ENCODE measurements around the gene ZNF275.

The ZNF275 gene

GRCh38 chrX:153366119-153366518 is 32.2 kb downstream of the ZNF275 start:
- TF ChIP-seq CTCF (IDR thresholded peaks at IDR 0.05; ENCODE audit: insufficient read depth, low read length, poor library complexity, severe bottlenecking) (no peak), EZH2phosphoT487 (conservative IDR thresholded peaks at IDR 0.05; ENCODE audit: low read length) (no peak)
- H2AFZ ChIP-seq (ENCODE audit: low read depth, low read length, severe bottlenecking) = no peak overlapping the region
- H4K20me1 ChIP-seq (ENCODE audit: low read depth, low read length) = no peaks in the 10 kb centered on the region

GRCh38 chrX:153366878-153367538 is 33.1 kb downstream of the ZNF275 start:
- Histone ChIP-seq H3K9me2 (replicated peaks; ENCODE audit: insufficient read depth, low read length) (no peaks in the 10 kb centered on the region), H3K4me2 (ENCODE audit: low read depth, low read length, poor library complexity, severe bottlenecking) (no peak overlapping the region), H4K20me1 (ENCODE audit: low read depth, low read length) (no peaks in the 10 kb centered on the region), H3K9ac (ENCODE audit: low read length) (no peak overlapping the region), H3K4me3 (ENCODE audit: insufficient read depth, low read length, poor library complexity, severe bottlenecking) (no peak overlapping the region), H2AFZ (ENCODE audit: low read depth, low read length, severe bottlenecking) (no peak overlapping the region), H3K27me3 (ENCODE audit: low read length) (no peaks in the 10 kb centered on the region), H3K27ac (ENCODE audit: low read depth, low read length) (no peak overlapping the region), H3K9me3 (ENCODE audit: insufficient read depth, low read length) (no peaks in the 10 kb centered on the region), H3K36me3 (ENCODE audit: low read length) (no peaks in the 10 kb centered on the region), H3K79me2 (ENCODE audit: insufficient read depth, low read length) (no peaks in the 10 kb centered on the region), H3F3A (ENCODE audit: insufficient read depth) (no peaks in the 10 kb centered on the region)
- TF ChIP-seq EZH2phosphoT487 (conservative IDR thresholded peaks at IDR 0.05; ENCODE audit: low read length) = no peak

More at GRCh38 chrX:153366119-153366518, 32.2 kb downstream of the ZNF275 start:
- Histone ChIP-seq H3K9me2 (replicated peaks; ENCODE audit: insufficient read depth, low read length) (no peaks in the 10 kb centered on the region), H3K27me3 (ENCODE audit: low read length) (no peaks in the 10 kb centered on the region), H3F3A (ENCODE audit: insufficient read depth) (no peaks in the 10 kb centered on the region), H3K36me3 (ENCODE audit: low read length) (no peaks in the 10 kb centered on the region), H3K4me2 (ENCODE audit: low read depth, low read length, poor library complexity, severe bottlenecking) (no peak overlapping the region), H3K4me3 (ENCODE audit: insufficient read depth, low read length, poor library complexity, severe bottlenecking) (no peak overlapping the region), H3K79me2 (ENCODE audit: insufficient read depth, low read length) (no peaks in the 10 kb centered on the region), H3K9ac (ENCODE audit: low read length) (no peak overlapping the region), H3K27ac (ENCODE audit: low read depth, low read length) (no peak overlapping the region), H3K9me3 (ENCODE audit: insufficient read depth, low read length) (no peaks in the 10 kb centered on the region)

- Histone ChIP-seq H3F3A (ENCODE audit: insufficient read depth) (no peaks in the 10 kb centered on the region), H3K9me3 (ENCODE audit: insufficient read depth, low read length) (no peaks in the 10 kb centered on the region), H3K9me2 (replicated peaks; ENCODE audit: insufficient read depth, low read length) (no peaks in the 10 kb centered on the region), H3K79me2 (ENCODE audit: insufficient read depth, low read length) (no peaks in the 10 kb centered on the region), H4K20me1 (ENCODE audit: low read depth, low read length) (no peaks in the 10 kb centered on the region), H3K4me2 (ENCODE audit: low read depth, low read length, poor library complexity, severe bottlenecking) (no peak overlapping the region), H3K27ac (ENCODE audit: low read depth, low read length) (no peak overlapping the region), H3K36me3 (ENCODE audit: low read length) (no peaks in the 10 kb centered on the region), H3K9ac (ENCODE audit: low read length) (no peak overlapping the region), H3K4me3 (ENCODE audit: insufficient read depth, low read length, poor library complexity, severe bottlenecking) (no peak overlapping the region), H2AFZ (ENCODE audit: low read depth, low read length, severe bottlenecking) (no peak overlapping the region), H3K27me3 (ENCODE audit: low read length) (no peaks in the 10 kb centered on the region)
- TF ChIP-seq EZH2phosphoT487 (conservative IDR thresholded peaks at IDR 0.05; ENCODE audit: low read length) = no peak
- no peak for TF ChIP-seq CTCF (IDR thresholded peaks at IDR 0.05; ENCODE audit: insufficient read depth, low read length, poor library complexity, severe bottlenecking)
These were observed 36.5 kb downstream of the ZNF275 start for GRCh38 chrX:153370293-153371055.

GRCh38 chrX:153371256-153371655 is 37.3 kb downstream of the ZNF275 start:
- Histone ChIP-seq H4K20me1 (ENCODE audit: low read depth, low read length) (no peaks in the 10 kb centered on the region), H3K9me2 (replicated peaks; ENCODE audit: insufficient read depth, low read length) (no peaks in the 10 kb centered on the region), H2AFZ (ENCODE audit: low read depth, low read length, severe bottlenecking) (no peak overlapping the region), H3K79me2 (ENCODE audit: insufficient read depth, low read length) (no peaks in the 10 kb centered on the region), H3K4me3 (ENCODE audit: insufficient read depth, low read length, poor library complexity, severe bottlenecking) (no peak overlapping the region), H3K9ac (ENCODE audit: low read length) (no peak overlapping the region), H3K36me3 (ENCODE audit: low read length) (no peaks in the 10 kb centered on the region), H3F3A (ENCODE audit: insufficient read depth) (no peaks in the 10 kb centered on the region), H3K4me2 (ENCODE audit: low read depth, low read length, poor library complexity, severe bottlenecking) (no peak overlapping the region), H3K9me3 (ENCODE audit: insufficient read depth, low read length) (no peaks in the 10 kb centered on the region), H3K27me3 (ENCODE audit: low read length) (no peaks in the 10 kb centered on the region), H3K27ac (ENCODE audit: low read depth, low read length) (no peak overlapping the region)
- TF ChIP-seq EZH2phosphoT487 (conservative IDR thresholded peaks at IDR 0.05; ENCODE audit: low read length) (no peak), CTCF (IDR thresholded peaks at IDR 0.05; ENCODE audit: insufficient read depth, low read length, poor library complexity, severe bottlenecking) (no peak)

Data from SU-DHL-6 (cell line).